HL-60 (cell line): ENCODE measurements around the gene HTRA1.

Experiments
- DNase-seq, 2 experiments: peaks; one replicate each; pipeline ENCODE4 v3.0.0-alpha.2; 2010 to 2020; ENCODE audit warnings: low read depth in 1 of 2, low spot score in 1 of 2
- H3K27ac ChIP-seq: fragments of 250-450 bp; sonication (Bioruptor Pico); replicated peaks from 2 replicates; pipeline ENCODE4 v1.5.1; 2020; ENCODE audit warnings: mild to moderate bottlenecking, moderate library complexity
- H3K27me3 ChIP-seq: fragments of 250-450 bp; sonication (Bioruptor Pico); 2 replicates; pipeline ENCODE4 v1.5.1; 2021; ENCODE audit warnings: mild to moderate bottlenecking, moderate library complexity; ENCODE audit not compliant: insufficient read depth, poor library complexity, severe bottlenecking
- H3K4me3 ChIP-seq: replicated peaks from 2 replicates; pipeline ENCODE4 v1.5.1; 2011; ENCODE audit warnings: mild to moderate bottlenecking, control low read depth, low read length; ENCODE audit not compliant: insufficient read depth
- GABPA ChIP-seq: IDR thresholded peaks from 2 replicates; pipeline ENCODE4 v1.6.1; 2012; ENCODE audit warnings: low read depth
- POLR2AphosphoS5 ChIP-seq: IDR thresholded peaks from 2 replicates; pipeline ENCODE4 v1.6.1; 2012; ENCODE audit warnings: low read depth
- SPI1 ChIP-seq: IDR thresholded peaks from 2 replicates; pipeline ENCODE4 v1.6.1; 2012; ENCODE audit warnings: low read depth, mild to moderate bottlenecking, borderline replicate concordance
- long read RNA-seq: library from polyadenylated mRNA; unstranded; transcript quantifications from one replicate; pipeline ENCODE4 v2.0.0, GENCODE V29; 2020
- TF ChIP-seq, protein P1 (sequence below): IDR thresholded peaks from 2 replicates; pipeline ENCODE4 v1.6.1; 2012; ENCODE audit warnings: low read depth; ENCODE audit not compliant: insufficient replicate concordance
- TF ChIP-seq, protein P2 (sequence below): IDR thresholded peaks from one replicate; pipeline ENCODE4 v1.5.1; 2011; ENCODE audit warnings: low read length, control low read depth, inconsistent platforms; ENCODE audit not compliant: insufficient read depth

HTRA1 gene
- long read RNA-seq, result 0 reads

DNA sequence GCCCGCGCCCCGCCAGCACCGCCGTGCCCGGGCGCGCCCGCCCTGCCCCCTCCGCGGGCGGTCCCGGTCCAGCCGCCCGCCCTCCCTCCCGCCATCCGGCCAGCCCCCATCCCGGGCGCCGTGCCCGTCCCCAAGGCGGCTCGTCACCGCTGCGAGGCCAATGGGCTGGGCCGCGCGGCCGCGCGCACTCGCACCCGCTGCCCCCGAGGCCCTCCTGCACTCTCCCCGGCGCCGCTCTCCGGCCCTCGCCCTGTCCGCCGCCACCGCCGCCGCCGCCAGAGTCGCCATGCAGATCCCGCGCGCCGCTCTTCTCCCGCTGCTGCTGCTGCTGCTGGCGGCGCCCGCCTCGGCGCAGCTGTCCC lies at the start of gene HTRA1:
Gene HTRA1, plus strand, starts transcription at position 187 of the 362 bp plus-strand sequence. Its CDS starts 100 bp downstream, at position 287.
- H3K4me3 ChIP-seq, result no peak within 1 kb of the TSS
- H3K27ac ChIP-seq, result no peak within 1 kb of the TSS
- peaks cover 43% of the 10 kb centered on the region for H3K27me3 ChIP-seq
- DNase-seq, result no peak
- TF ChIP-seq, protein P1, sequence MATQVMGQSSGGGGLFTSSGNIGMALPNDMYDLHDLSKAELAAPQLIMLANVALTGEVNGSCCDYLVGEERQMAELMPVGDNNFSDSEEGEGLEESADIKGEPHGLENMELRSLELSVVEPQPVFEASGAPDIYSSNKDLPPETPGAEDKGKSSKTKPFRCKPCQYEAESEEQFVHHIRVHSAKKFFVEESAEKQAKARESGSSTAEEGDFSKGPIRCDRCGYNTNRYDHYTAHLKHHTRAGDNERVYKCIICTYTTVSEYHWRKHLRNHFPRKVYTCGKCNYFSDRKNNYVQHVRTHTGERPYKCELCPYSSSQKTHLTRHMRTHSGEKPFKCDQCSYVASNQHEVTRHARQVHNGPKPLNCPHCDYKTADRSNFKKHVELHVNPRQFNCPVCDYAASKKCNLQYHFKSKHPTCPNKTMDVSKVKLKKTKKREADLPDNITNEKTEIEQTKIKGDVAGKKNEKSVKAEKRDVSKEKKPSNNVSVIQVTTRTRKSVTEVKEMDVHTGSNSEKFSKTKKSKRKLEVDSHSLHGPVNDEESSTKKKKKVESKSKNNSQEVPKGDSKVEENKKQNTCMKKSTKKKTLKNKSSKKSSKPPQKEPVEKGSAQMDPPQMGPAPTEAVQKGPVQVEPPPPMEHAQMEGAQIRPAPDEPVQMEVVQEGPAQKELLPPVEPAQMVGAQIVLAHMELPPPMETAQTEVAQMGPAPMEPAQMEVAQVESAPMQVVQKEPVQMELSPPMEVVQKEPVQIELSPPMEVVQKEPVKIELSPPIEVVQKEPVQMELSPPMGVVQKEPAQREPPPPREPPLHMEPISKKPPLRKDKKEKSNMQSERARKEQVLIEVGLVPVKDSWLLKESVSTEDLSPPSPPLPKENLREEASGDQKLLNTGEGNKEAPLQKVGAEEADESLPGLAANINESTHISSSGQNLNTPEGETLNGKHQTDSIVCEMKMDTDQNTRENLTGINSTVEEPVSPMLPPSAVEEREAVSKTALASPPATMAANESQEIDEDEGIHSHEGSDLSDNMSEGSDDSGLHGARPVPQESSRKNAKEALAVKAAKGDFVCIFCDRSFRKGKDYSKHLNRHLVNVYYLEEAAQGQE, result no peak
- TF ChIP-seq POLR2AphosphoS5 (no peak), SPI1 (no peak), GABPA (no peak)
- TF ChIP-seq, protein P2, sequence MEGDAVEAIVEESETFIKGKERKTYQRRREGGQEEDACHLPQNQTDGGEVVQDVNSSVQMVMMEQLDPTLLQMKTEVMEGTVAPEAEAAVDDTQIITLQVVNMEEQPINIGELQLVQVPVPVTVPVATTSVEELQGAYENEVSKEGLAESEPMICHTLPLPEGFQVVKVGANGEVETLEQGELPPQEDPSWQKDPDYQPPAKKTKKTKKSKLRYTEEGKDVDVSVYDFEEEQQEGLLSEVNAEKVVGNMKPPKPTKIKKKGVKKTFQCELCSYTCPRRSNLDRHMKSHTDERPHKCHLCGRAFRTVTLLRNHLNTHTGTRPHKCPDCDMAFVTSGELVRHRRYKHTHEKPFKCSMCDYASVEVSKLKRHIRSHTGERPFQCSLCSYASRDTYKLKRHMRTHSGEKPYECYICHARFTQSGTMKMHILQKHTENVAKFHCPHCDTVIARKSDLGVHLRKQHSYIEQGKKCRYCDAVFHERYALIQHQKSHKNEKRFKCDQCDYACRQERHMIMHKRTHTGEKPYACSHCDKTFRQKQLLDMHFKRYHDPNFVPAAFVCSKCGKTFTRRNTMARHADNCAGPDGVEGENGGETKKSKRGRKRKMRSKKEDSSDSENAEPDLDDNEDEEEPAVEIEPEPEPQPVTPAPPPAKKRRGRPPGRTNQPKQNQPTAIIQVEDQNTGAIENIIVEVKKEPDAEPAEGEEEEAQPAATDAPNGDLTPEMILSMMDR, result no peak

DNA sequence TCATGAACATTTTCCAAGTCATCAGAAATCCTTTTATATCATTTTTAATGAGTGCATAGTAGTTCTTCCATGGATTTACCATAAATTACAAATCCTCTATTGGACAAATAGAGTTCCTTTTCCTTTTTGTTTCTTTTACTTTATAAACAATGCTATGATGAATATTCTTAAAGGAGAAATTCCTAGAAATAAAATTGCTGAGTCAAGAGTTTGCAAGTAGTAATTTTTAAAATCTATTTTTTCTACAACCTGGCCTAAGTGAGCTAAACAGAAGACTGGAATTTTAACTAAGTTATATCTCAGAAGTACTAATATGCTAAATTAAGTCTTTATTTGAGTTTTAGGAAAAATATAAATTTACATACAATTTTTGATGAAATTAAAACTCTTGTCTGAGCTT lies 48.0 kb upstream of the HTRA1 start:
- TF ChIP-seq, protein P2, result no peak
- TF ChIP-seq SPI1, result no peak
- TF ChIP-seq GABPA, result no peak
- TF ChIP-seq, protein P1, result no peak
- no peak for TF ChIP-seq POLR2AphosphoS5
- H3K4me3 ChIP-seq, result no peak overlapping the region

GRCh38 chr10:122417667-122418066 lies 43.7 kb upstream of the HTRA1 start:
- Histone ChIP-seq H3K27me3 (no peaks in the 10 kb centered on the region), H3K27ac (no peak overlapping the region), H3K4me3 (no peak overlapping the region)
- no peak for DNase-seq
- TF ChIP-seq, protein P2, result no peak

More for the DNA sequence above, 48.0 kb upstream of the HTRA1 start:
- Histone ChIP-seq H3K27ac (no peak overlapping the region), H3K27me3 (no peaks in the 10 kb centered on the region)
- DNase-seq, result no peak

GRCh38 chr10:122419016-122419415 lies 42.3 kb upstream of the HTRA1 start:
- H3K27ac ChIP-seq, result no peak overlapping the region
- no peak for TF ChIP-seq SPI1
- TF ChIP-seq, protein P1, result no peak
- TF ChIP-seq POLR2AphosphoS5, result no peak
- TF ChIP-seq, protein P2, result no peak
- TF ChIP-seq GABPA, result no peak
- no peak for DNase-seq
- H3K4me3 ChIP-seq, result no peak overlapping the region
- no peaks in the 10 kb centered on the region for H3K27me3 ChIP-seq
